Activated CD8-positive, alpha-beta memory T cell treated with anti-CD3 and anti-CD28 coated beads, Interleukin-2, amount 10 ng/mL, durations not matched to agents 7 days and 5 days (primary cell): ENCODE results near the gene LRRC26. TPM values are rescaled to one million over a fixed set of nuclear protein-coding genes. Genes with fewer than 3 reads are reported as not detected.
"Not testable (repeated sequence)": the region's sequence is repeated elsewhere in the genome, so short reads cannot be mapped to it uniquely, and the experiment has no call there.

Source experiments
- ATAC-seq: fragments of 150-1000 bp; cut with Tn5 transposase; one replicate; pipeline ENCODE4 v1.10.0; 2021; ENCODE audit warnings: moderate library complexity
- CTCF ChIA-PET: fragments of 350-600 bp; sonication (Branson Sonifier 250); formaldehyde crosslinking; loops from one replicate; lab custom pipeline; 2021; ENCODE audit warnings: antibody characterized with exemption; lab: Charles Lee
- DNase-seq: peaks from one replicate; pipeline ENCODE4 v3.0.0-alpha.2; 2020
- H3K27ac Mint-ChIP-seq: one replicate; pipeline ENCODE4 v1.8.0; 2021; ENCODE audit warnings: mild to moderate bottlenecking, mixed read lengths
- H3K27me3 Mint-ChIP-seq: one replicate; pipeline ENCODE4 v1.8.0; 2021; ENCODE audit warnings: mixed read lengths
- H3K36me3 Mint-ChIP-seq: one replicate; pipeline ENCODE4 v1.8.0; 2021; ENCODE audit warnings: mild to moderate bottlenecking, mixed read lengths
- H3K4me1 Mint-ChIP-seq: one replicate; pipeline ENCODE4 v1.8.0; 2021; ENCODE audit warnings: mixed read lengths
- H3K4me3 Mint-ChIP-seq: one replicate; pipeline ENCODE4 v1.8.0; 2021; ENCODE audit warnings: mild to moderate bottlenecking, moderate library complexity, mixed read lengths
- H3K9me3 Mint-ChIP-seq: one replicate; pipeline ENCODE4 v1.8.0; 2022; ENCODE audit warnings: low read depth, mixed read lengths
- total RNA-seq, 2 experiments: library from RNA; stranded (reverse); gene quantifications; one replicate each; pipeline ENCODE4 v1.2.3, GENCODE V29; 2021

LRRC26 gene
- total RNA-seq, 2 experiments from 2014 or later = 0.30 TPM; not detected in 1

DNA sequence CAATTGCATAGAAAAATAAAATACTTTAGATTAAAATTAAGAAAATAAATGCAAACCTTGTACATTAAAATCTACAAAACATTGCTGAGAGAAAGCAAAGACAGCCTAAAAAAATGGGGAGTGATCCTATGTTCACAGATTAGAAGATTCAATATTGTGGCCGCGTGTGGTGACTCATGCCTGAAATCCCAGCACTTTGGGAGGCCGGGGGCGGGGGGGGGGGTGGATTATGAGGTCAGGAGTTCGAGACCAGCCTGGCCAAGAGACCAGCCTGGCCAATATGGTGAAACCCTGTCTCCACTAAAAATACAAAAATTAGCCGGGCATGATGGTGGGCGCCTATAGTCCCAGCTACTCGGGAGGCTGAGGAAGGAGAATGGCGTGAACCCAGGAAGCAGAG lies 34.7 kb downstream of the LRRC26 start:
- H3K4me1 Mint-ChIP-seq, DNase-seq, H3K36me3 Mint-ChIP-seq, H3K4me3 Mint-ChIP-seq, ATAC-seq, CTCF ChIA-PET, H3K27ac Mint-ChIP-seq, H3K9me3 Mint-ChIP-seq: not testable (repeated sequence)
- peaks cover 46% of the 10 kb centered on the region for H3K27me3 Mint-ChIP-seq

- CTCF ChIA-PET = interaction anchor here (0.9 kb wide), 1 partner anchor 40 kb away, joined by 4 read pairs; no protein-coding TSS in a partner anchor
- Mint-ChIP-seq H3K36me3 (no peaks in the 10 kb centered on the region), H3K27ac (no peak overlapping the region), H3K27me3 (peaks cover 38% of the 10 kb centered on the region), H3K9me3 (no peaks in the 10 kb centered on the region), H3K4me1 (peaks cover 5% of the 10 kb centered on the region), H3K4me3 (no peak overlapping the region)
- ATAC-seq (no peak), DNase-seq (no peak)
These were observed 35.7 kb downstream of the LRRC26 start for GRCh38 chr9:137134191-137134590.

- CTCF ChIA-PET = interaction anchor here (0.6 to 6.6 kb wide), 25 partner anchors 8 to 403 kb away, joined by 3 to 32 read pairs (median 5); partner anchors contain the start of genes AJM1, ANAPC2, CYSRT1 and DPP7
- H3K36me3 Mint-ChIP-seq = peaks cover 5% of the 10 kb centered on the region
- ATAC-seq (peak; percentile 22), DNase-seq (no peak)
- H3K27ac Mint-ChIP-seq = peak overlapping the region; percentile 82
- H3K4me1 Mint-ChIP-seq = peaks cover 28% of the 10 kb centered on the region
- H3K9me3 Mint-ChIP-seq = no peaks in the 10 kb centered on the region
- H3K4me3 Mint-ChIP-seq = peak overlapping the region; percentile 74
- H3K27me3 Mint-ChIP-seq = peaks cover 9% of the 10 kb centered on the region
These were observed 39.6 kb downstream of the LRRC26 start for GRCh38 chr9:137130176-137130755.

GRCh38 chr9:137129456-137130175 lies 40.2 kb downstream of the LRRC26 start:
- H3K4me1 Mint-ChIP-seq = peaks cover 28% of the 10 kb centered on the region
- no peaks in the 10 kb centered on the region for H3K9me3 Mint-ChIP-seq
- DNase-seq = peak; percentile 94
- H3K27me3 Mint-ChIP-seq = peaks cover 7% of the 10 kb centered on the region
- H3K36me3 Mint-ChIP-seq = peaks cover 5% of the 10 kb centered on the region
- ATAC-seq = peak; percentile 94
- peak overlapping the region; percentile 81 for H3K27ac Mint-ChIP-seq
- CTCF ChIA-PET = interaction anchor here (0.6 to 6.6 kb wide), 25 partner anchors 8 to 403 kb away, joined by 3 to 32 read pairs (median 5); partner anchors contain the start of genes AJM1, ANAPC2, CYSRT1 and DPP7
- H3K4me3 Mint-ChIP-seq = peak overlapping the region; percentile 83

DNA sequence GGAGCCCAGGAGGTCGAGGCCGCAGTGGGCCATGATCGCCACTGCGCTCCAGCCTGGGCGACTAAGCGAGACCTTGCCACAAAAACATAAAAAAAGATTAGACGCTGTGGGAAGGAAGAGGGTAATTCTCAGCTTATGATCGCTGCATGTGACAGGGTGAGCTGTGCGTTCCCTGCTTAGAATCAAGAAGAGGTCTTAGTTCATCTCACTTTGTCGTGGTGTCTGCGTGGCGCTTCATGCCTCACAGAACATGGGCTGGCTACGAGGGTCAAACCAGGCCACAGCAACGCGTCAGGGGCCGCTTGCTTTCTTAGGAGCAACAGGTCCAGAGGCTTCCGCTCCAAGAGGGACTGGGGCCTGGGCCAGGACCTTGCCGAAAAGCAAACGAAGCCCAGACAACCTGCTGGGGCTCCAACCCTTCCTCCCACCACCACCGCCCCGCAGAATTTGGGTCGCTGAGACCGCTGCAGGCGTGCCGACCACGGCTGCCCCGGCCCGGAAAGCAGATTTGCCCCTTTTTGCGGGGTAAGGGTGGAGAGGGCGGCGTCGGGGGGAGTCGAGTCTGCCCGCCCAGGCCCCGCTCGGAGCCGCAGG lies 40.9 kb downstream of the LRRC26 start:
- H3K36me3 Mint-ChIP-seq = peaks cover 5% of the 10 kb centered on the region
- CTCF ChIA-PET = interaction anchor here (1.0 to 6.6 kb wide), 21 partner anchors 9 to 402 kb away, joined by 3 to 32 read pairs (median 8); partner anchors contain the start of genes AJM1, ANAPC2, CYSRT1 and DPP7
- peaks cover 4% of the 10 kb centered on the region for H3K27me3 Mint-ChIP-seq
- H3K4me3 Mint-ChIP-seq = peak overlapping the region; percentile 83
- DNase-seq (peak; percentile 55), ATAC-seq (peak; percentile 4)
- H3K9me3 Mint-ChIP-seq = no peaks in the 10 kb centered on the region
- H3K27ac Mint-ChIP-seq = peak overlapping the region; percentile 92
- peaks cover 28% of the 10 kb centered on the region for H3K4me1 Mint-ChIP-seq

GRCh38 chr9:137128158-137128861 lies 41.5 kb downstream of the LRRC26 start:
- peak overlapping the region; percentile 83 for H3K4me3 Mint-ChIP-seq
- DNase-seq (peak; percentile 59), ATAC-seq (peak; percentile 2)
- CTCF ChIA-PET = interaction anchor here (0.7 to 6.6 kb wide), 19 partner anchors 10 to 174 kb away, joined by 3 to 32 read pairs (median 8); partner anchors contain the start of genes ANAPC2, CYSRT1, DPP7 and GRIN1
- H3K4me1 Mint-ChIP-seq = peaks cover 28% of the 10 kb centered on the region
- H3K27me3 Mint-ChIP-seq = peaks cover 4% of the 10 kb centered on the region
- H3K36me3 Mint-ChIP-seq = peaks cover 5% of the 10 kb centered on the region
- no peaks in the 10 kb centered on the region for H3K9me3 Mint-ChIP-seq
- H3K27ac Mint-ChIP-seq = peak overlapping the region; percentile 92

DNA sequence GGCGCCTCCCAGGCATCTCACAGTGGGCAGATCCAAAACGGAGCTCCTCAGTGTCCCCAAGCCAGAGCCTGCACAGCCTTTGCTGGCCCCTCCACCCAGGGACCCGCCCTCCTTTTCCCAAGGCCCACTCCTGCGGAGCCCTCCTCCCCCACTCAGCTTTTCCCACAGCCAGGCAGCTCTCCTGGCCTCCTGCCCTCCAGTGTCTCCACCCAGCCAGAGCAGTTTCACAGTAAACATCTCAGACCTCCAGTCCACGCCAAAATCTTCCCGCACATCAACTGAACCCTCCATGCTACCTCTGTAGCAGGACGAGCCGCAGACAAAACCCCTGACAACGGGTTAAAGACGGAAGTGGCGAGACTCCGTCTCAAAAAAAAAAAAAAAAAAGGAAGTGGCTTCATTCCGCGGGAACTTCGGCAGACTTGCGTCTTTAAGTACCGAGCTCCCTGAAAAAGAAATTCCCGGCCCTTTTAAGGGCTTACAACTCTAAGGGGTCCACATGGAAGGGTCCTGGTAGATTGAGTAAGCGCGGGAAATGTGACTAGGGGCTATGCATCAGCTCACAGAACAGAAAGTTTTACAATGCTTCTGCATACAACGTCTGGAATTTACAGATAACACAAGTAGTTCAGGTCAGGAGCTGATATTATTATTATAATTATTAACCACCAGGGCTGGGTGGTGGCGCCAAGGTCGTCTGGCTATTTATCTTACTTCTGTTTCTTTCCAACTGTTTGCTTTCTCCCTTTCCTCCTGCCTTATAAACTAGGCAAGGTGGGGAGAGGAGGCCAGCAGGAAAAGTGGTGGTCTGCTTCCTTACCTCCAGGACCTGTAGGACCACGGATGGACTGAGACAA lies 42.3 kb downstream of the LRRC26 start:
- peak overlapping the region; percentile 92 for H3K27ac Mint-ChIP-seq
- no peaks in the 10 kb centered on the region for H3K9me3 Mint-ChIP-seq
- peak overlapping the region; percentile 83 for H3K4me3 Mint-ChIP-seq
- H3K36me3 Mint-ChIP-seq = peaks cover 5% of the 10 kb centered on the region
- CTCF ChIA-PET = interaction anchor here (0.7 to 6.6 kb wide), 16 partner anchors 9 to 174 kb away, joined by 3 to 32 read pairs (median 4); partner anchors contain the start of genes ANAPC2, DPP7, MAN1B1 and NRARP
- H3K27me3 Mint-ChIP-seq = no peaks in the 10 kb centered on the region
- no peak for ATAC-seq
- peaks cover 30% of the 10 kb centered on the region for H3K4me1 Mint-ChIP-seq
- DNase-seq = peak; percentile 69

GRCh38 chr9:137126786-137127185 lies 43.1 kb downstream of the LRRC26 start:
- H3K9me3 Mint-ChIP-seq = no peaks in the 10 kb centered on the region

GRCh38 chr9:137123952-137124462 lies 45.8 kb downstream of the LRRC26 start:
- H3K4me3 Mint-ChIP-seq, H3K9me3 Mint-ChIP-seq, H3K27ac Mint-ChIP-seq, DNase-seq, H3K36me3 Mint-ChIP-seq, ATAC-seq, H3K27me3 Mint-ChIP-seq: not testable (repeated sequence)
- CTCF ChIA-PET = interaction anchor here (0.6 to 10.6 kb wide), 6 partner anchors 25 to 113 kb away, joined by 3 to 91 read pairs (median 4); partner anchors contain the start of genes ANAPC2, CYSRT1, RNF224 and SSNA1
- H3K4me1 Mint-ChIP-seq = peaks cover 30% of the 10 kb centered on the region

More at GRCh38 chr9:137126786-137127185, 43.1 kb downstream of the LRRC26 start:
- H3K4me3 Mint-ChIP-seq = peak overlapping the region; percentile 83
- H3K36me3 Mint-ChIP-seq = peaks cover 5% of the 10 kb centered on the region
- ATAC-seq (no peak), DNase-seq (no peak)
- H3K27me3 Mint-ChIP-seq = no peaks in the 10 kb centered on the region
- H3K27ac Mint-ChIP-seq = peak overlapping the region; percentile 92
- CTCF ChIA-PET = interaction anchor here (0.7 to 6.6 kb wide), 14 partner anchors 8 to 175 kb away, joined by 3 to 32 read pairs (median 4); partner anchors contain the start of genes ANAPC2, DPP7, MAN1B1 and NRARP
- peaks cover 30% of the 10 kb centered on the region for H3K4me1 Mint-ChIP-seq

- Mint-ChIP-seq H3K4me3 (no peak overlapping the region), H3K27ac (no peak overlapping the region), H3K4me1 (peaks cover 25% of the 10 kb centered on the region), H3K9me3 (no peaks in the 10 kb centered on the region), H3K36me3 (peaks cover 2% of the 10 kb centered on the region), H3K27me3 (no peaks in the 10 kb centered on the region)
- no peak for ATAC-seq
- DNase-seq = no peak
- CTCF ChIA-PET = interaction anchor here (0.6 to 10.6 kb wide), 8 partner anchors 26 to 114 kb away, joined by 3 to 91 read pairs (median 3); partner anchors contain the start of genes ANAPC2, CYSRT1, RNF224 and SSNA1
These were observed 46.4 kb downstream of the LRRC26 start for GRCh38 chr9:137123468-137123837.

DNA sequence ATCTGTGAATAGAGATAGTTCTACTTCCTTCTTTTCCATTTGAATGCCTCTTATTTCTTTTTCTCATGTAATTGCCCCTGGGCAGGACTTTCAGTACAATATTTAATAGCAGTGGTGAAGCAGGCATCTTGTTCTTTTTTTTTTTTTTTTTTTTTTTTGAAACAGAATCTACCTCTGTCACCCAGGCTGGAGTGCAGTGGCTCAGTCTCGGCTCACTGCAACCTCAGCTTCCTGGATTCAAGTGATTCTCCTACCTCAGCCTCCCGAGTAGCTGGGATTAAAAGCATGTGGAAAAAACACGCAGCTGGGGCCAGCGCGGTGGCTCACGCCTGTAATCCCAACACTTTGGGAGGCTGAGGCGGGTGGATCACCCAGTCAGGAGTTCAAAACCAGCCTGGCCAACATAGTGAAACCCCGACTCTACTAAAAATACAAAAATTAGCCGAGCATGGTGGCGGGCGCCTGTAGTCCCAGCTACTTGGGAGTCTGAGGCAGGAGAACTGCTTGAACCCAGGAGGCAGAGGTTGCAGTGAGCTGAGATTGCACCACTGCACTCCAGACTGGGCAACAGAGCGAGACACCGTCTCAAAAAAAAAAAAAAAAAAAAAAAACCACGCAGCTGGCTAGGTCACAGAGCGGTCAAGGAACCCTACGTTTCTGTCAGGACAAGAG lies 46.9 kb downstream of the LRRC26 start:
- H3K9me3 Mint-ChIP-seq, H3K36me3 Mint-ChIP-seq, DNase-seq, H3K4me3 Mint-ChIP-seq, ATAC-seq, H3K27ac Mint-ChIP-seq, H3K27me3 Mint-ChIP-seq: not testable (repeated sequence)
- CTCF ChIA-PET = interaction anchor here (0.6 to 10.6 kb wide), 9 partner anchors 27 to 168 kb away, joined by 3 to 91 read pairs (median 4); partner anchors contain the start of genes ANAPC2, CYSRT1, NPDC1 and RNF224
- peaks cover 20% of the 10 kb centered on the region for H3K4me1 Mint-ChIP-seq
